ENCODE measurements around the gene CLCA1.

Gene CLCA1

GRCh38 chr1:86464819-86465218 lies 3.9 kb upstream of the CLCA1 start:
- no peak for DNase-seq

GRCh38 chr1:86466109-86466844 lies 2.5 kb upstream of the CLCA1 start:
- DNase-seq, result no peak

GRCh38 chr1:86466986-86467385 lies 1.7 kb upstream of the CLCA1 start:
- DNase-seq, result no peak

DNA sequence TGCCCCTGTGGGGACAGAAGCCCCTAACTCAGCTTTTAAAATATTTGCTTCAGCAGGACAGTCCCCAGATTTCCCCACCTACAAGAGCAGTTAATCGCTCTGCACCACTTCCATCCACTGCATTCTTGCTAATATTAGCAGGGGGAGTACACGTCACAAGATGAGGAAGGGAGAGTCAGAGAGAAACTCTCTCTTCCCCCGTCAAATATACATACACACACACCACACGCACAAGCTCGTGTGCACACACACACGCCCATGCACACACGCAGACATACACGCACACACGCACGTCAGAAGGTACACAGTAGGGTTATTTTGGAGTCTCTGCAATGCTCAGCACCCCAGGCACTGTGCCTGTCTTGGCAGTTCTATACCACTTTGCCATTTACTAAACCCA lies 2.1 kb downstream of the CLCA1 start:
- DNase-seq, result no peak

GRCh38 chr1:86471291-86471690 lies 2.6 kb downstream of the CLCA1 start:
- DNase-seq, result no peak

GRCh38 chr1:86472152-86472551 lies 3.4 kb downstream of the CLCA1 start:
- DNase-seq, result no peak

GRCh38 chr1:86472767-86473166 lies 4.0 kb downstream of the CLCA1 start:
- DNase-seq, result no peak

DNA sequence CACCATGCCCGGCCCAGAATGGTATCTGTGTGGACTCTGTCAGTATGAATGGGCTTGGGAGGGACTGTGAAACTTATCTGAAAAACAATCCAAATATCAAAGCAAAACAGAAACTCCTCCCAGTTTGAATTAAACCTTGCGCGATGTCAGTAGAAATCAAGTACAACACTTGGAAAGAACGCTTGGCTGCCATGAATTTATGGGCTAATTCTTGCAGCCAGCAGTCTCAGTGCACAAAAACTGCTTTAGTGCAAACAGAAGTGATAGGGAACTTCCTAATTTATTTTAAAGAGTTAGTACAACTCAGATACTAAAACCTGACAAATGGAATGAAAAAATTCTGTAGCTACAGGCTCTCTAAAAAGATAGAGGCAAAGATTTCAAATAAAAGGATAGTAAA lies 8.5 kb downstream of the CLCA1 start:
- no peak for DNase-seq

- no peak for DNase-seq
These were observed 9.0 kb downstream of the CLCA1 start for GRCh38 chr1:86477682-86478081.

- DNase-seq, result no peak
These were observed 9.9 kb downstream of the CLCA1 start for GRCh38 chr1:86478416-86479156.

- no peak for DNase-seq
These were observed 13.2 kb downstream of the CLCA1 start for GRCh38 chr1:86481966-86482365.

DNA sequence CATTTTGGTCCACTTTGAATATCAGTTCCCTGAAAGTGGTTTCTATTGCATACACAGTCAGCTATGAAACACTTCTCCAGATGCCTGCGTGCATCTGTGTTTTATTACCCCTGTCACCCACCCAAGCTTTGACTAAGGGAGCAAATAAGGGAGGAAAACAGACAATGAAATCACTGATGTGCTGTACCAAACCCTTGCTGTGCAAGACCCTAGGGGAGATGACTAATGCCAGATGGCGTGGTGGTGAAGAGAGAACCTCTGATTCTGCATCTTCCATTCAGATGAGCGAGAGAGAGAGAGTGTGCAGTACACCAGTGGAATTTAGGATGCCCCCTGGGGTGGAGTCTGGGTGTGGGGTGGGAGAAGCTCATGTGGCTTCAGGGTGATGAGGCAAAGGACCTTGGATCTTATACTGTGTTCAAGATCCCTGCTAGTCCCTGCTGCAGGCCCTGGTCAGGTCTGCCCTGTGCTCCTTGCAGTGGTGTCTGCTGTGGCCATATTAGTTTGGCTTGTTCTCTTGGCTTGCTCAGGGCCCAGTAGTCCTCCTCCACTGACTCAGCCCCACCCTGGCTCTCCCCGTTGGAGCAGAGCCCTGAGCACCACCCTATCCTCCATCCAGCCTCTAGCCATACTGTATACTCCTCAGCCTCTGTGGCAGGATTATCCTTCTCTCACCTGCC lies 18.5 kb downstream of the CLCA1 start:
- no peak for DNase-seq

GRCh38 chr1:86487811-86488141 lies 19.0 kb downstream of the CLCA1 start:
- no peak for DNase-seq

GRCh38 chr1:86489242-86489878 lies 20.6 kb downstream of the CLCA1 start:
- no peak for DNase-seq

DNA sequence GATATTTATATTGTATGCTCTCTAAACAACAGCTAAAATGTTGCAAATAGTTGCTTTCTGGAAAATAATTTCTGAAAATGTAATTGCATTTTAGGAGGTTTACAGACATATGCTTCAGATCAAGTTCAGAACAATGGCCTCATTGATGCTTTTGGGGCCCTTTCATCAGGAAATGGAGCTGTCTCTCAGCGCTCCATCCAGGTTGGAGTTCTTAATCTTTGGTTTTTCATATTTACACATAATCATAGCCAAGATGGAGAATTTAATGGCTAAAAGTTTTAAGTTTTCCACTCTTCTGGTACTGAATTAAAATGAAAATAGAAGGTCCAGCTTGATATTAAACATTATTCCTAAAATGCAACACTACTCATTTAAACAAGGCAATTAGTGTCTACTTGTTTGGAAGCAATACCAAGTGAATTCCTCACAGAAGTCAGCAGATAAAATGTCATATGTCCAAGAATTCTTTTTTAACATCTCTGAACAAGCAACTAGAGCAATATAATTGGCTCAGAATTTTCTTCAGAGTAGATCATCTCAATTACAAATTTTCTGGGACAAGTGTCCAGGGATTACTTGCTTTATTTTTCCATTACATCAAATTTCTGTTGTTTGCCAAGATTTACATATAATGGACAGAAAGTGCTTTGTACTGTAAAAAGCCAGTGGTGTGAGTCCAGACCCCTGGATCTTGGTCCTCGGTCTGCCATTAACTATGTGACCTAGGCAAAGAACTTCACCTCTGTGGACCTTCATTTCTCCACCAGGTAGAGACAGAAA lies 22.6 kb downstream of the CLCA1 start:
- DNase-seq, result no peak

DNA sequence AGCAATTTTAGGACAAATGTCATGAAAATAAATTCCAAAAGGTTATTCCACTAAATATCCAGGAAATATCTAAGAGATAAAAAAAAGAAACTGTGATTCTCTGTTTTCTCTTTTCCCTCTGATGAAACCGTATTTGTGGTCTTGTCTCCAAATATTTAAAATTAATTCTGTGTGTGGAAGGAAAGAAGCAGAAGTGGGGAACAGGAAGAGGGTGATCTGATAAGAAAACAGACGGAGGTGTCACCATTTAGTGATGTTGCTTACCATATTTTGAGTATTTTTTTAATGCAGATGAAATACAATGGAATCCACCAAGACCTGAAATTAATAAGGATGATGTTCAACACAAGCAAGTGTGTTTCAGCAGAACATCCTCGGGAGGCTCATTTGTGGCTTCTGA lies 29.6 kb downstream of the CLCA1 start:
- no peak for DNase-seq

DNA sequence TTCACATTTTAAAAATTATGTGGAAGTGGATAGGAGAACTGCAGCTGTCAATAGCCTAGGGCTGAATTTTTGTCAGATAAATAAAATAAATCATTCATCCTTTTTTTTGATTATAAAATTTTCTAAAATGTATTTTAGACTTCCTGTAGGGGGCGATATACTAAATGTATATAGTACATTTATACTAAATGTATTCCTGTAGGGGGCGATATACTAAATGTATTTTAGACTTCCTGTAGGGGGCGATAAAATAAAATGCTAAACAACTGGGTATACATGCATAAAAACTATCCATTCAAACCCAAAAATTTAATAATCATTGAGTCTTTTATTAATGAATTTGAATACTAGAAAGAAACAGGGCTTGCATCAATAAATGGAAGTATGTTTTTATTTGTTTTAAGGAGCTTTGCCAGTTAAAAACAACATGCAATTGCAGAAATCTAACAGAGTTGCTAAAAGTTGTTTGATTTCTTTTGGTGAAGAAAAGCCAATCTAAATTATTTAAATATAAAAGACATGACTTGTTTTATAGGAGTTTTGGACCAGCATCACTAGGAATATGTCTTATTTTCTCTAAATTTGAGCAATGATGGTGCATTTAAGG lies 31.4 kb downstream of the CLCA1 start:
- no peak for DNase-seq

GRCh38 chr1:86500714-86501113 lies 32.0 kb downstream of the CLCA1 start:
- no peak for DNase-seq

DNA sequence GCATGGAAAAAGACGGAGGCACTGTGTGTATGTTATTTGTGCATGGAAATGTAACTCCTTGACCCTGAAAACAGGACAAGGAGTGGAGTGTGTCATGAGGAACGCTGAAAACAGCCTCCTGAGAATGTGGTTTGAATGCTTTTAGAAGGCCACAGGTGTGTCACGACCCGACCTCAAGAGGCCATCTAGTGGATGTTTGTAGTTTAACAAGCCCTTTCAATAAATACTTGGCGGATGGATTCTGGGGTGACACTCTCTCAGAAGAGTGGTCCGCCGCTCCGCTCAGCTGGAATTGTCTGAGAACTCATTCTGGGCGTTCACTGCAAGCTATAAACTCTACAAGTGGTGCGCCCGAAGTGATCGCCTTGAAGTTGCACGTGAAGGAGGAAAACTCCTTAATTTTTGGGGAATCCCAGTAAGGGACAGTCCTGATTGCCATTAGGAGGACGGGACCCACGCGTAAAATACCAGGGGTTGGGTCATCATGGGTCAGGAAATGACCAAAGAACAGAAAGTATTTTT lies 33.5 kb downstream of the CLCA1 start:
- DNase-seq, result peak; percentile 40

DNA sequence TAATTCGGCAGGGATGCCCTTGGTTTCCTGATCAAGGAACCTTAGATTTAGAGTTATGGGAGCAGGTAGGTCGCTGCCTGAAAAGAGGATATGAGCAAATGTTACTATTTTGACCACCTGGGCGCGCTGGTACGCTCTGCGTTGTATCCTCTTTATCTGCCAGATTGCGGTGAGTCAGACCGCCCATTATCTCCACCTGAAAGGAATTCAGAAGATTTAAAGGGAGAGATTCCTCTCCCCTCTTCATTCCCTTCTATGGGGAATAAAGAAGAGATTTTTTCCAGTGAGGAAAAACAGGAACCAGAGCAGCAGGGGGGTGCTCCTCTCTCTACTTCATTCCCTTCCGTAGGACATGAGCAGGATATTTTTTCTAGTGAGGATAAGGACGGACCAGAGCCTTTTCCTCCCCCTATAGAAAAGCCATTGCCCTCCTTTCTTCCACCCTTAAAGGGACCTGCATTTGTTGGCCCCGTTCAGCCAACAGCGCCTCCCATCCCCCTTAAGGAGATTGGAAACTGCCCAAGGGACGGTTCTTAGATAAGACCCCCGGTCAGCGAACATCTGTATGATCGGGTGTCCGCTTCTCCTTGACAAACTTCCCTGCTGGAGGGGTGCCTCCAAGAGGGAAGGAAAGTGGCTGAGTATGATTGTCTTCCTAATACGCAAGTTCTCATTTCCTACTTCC lies 34.1 kb downstream of the CLCA1 start:
- DNase-seq, result peak; percentile 21

GRCh38 chr1:86503406-86504136 lies 34.8 kb downstream of the CLCA1 start:
- no peak for DNase-seq
